Gastrocnemius medialis (tissue), 4 donors: ENCODE measurements around the gene LARGE1.

ENCODE experiments used
- POLR2A ChIP-seq, 2 donors: fragments of 450-650 bp; IDR thresholded peaks; one replicate each; pipeline ENCODE4 v1.6.1; 2017; ENCODE audit warnings: antibody characterized with exemption in 2 of 2, mild to moderate bottlenecking in 2 of 2, moderate library complexity in 2 of 2
- TF ChIP-seq, protein P1 (sequence below), 5 experiments: fragments of 450-650 bp in 3 of 5; fragments of 200-600 bp in 2 of 5; sonication (generic) in 2 of 5; IDR thresholded peaks in 4 of 5; conservative IDR thresholded peaks in 1 of 5; 1 replicate in 4 of 5; 2 replicates in 1 of 5; pipeline ENCODE4 v1.5.1; 2016 to 2019; ENCODE audit warnings: antibody characterized with exemption in 5 of 5, mild to moderate bottlenecking in 3 of 5, moderate library complexity in 3 of 5

DNA sequence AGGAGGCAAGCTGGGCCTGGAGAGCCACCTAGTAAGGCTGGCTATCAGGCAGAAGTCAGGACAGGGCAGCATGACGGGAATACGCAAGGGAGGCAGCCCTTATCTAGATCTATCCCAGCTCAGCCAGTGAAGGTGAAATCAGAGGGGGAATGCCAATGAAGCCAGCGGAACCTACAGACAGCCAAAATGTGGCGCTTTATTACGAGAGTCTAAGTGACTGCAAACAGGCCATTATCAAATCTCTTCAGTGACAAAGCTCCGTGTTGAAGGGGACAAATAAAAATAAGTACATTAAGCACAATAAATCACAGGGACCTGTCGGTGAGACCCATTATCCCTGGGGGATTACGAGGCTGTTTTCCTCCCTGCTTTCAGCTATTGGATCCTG lies 22.8 kb downstream of the LARGE1 start:
- TF ChIP-seq POLR2A (IDR thresholded peaks at IDR 0.05): no peak
- TF ChIP-seq, protein P1, sequence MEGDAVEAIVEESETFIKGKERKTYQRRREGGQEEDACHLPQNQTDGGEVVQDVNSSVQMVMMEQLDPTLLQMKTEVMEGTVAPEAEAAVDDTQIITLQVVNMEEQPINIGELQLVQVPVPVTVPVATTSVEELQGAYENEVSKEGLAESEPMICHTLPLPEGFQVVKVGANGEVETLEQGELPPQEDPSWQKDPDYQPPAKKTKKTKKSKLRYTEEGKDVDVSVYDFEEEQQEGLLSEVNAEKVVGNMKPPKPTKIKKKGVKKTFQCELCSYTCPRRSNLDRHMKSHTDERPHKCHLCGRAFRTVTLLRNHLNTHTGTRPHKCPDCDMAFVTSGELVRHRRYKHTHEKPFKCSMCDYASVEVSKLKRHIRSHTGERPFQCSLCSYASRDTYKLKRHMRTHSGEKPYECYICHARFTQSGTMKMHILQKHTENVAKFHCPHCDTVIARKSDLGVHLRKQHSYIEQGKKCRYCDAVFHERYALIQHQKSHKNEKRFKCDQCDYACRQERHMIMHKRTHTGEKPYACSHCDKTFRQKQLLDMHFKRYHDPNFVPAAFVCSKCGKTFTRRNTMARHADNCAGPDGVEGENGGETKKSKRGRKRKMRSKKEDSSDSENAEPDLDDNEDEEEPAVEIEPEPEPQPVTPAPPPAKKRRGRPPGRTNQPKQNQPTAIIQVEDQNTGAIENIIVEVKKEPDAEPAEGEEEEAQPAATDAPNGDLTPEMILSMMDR (IDR thresholded peaks at IDR 0.05 in 4 of 5, conservative IDR thresholded peaks at IDR 0.05 in 1 of 5): no peak
